ENCODE data around the gene KLF13.

DNA sequence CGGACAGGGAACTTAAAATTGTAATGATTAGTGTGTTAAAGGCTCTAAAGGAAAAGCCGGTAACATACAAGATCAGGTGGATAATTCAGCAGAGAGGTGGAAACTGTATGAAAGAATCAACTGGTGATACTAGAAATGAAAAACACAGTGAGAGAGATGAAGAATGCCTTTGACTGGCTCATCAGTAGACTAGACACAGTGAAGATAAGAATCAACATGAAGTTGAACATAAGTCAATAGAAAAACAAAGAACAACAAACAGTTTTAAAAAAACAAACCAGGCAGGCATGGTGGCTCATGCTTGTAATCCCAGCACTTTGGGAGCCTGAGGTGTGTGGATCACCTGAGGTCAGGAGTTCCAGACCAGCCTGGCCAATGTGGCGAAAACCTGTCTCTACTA, 82.1 kb downstream of the KLF13 start:
- TF ChIP-seq, protein P1, sequence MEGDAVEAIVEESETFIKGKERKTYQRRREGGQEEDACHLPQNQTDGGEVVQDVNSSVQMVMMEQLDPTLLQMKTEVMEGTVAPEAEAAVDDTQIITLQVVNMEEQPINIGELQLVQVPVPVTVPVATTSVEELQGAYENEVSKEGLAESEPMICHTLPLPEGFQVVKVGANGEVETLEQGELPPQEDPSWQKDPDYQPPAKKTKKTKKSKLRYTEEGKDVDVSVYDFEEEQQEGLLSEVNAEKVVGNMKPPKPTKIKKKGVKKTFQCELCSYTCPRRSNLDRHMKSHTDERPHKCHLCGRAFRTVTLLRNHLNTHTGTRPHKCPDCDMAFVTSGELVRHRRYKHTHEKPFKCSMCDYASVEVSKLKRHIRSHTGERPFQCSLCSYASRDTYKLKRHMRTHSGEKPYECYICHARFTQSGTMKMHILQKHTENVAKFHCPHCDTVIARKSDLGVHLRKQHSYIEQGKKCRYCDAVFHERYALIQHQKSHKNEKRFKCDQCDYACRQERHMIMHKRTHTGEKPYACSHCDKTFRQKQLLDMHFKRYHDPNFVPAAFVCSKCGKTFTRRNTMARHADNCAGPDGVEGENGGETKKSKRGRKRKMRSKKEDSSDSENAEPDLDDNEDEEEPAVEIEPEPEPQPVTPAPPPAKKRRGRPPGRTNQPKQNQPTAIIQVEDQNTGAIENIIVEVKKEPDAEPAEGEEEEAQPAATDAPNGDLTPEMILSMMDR (IDR thresholded peaks at IDR 0.05; ENCODE audit: insufficient read depth, low read length) = no peak
- TF ChIP-seq POLR2AphosphoS5 (IDR thresholded peaks at IDR 0.05; ENCODE audit: low read depth) = no peak
- no peak for TF ChIP-seq GABPA (IDR thresholded peaks at IDR 0.05; ENCODE audit: low read depth)
- TF ChIP-seq, protein P2, sequence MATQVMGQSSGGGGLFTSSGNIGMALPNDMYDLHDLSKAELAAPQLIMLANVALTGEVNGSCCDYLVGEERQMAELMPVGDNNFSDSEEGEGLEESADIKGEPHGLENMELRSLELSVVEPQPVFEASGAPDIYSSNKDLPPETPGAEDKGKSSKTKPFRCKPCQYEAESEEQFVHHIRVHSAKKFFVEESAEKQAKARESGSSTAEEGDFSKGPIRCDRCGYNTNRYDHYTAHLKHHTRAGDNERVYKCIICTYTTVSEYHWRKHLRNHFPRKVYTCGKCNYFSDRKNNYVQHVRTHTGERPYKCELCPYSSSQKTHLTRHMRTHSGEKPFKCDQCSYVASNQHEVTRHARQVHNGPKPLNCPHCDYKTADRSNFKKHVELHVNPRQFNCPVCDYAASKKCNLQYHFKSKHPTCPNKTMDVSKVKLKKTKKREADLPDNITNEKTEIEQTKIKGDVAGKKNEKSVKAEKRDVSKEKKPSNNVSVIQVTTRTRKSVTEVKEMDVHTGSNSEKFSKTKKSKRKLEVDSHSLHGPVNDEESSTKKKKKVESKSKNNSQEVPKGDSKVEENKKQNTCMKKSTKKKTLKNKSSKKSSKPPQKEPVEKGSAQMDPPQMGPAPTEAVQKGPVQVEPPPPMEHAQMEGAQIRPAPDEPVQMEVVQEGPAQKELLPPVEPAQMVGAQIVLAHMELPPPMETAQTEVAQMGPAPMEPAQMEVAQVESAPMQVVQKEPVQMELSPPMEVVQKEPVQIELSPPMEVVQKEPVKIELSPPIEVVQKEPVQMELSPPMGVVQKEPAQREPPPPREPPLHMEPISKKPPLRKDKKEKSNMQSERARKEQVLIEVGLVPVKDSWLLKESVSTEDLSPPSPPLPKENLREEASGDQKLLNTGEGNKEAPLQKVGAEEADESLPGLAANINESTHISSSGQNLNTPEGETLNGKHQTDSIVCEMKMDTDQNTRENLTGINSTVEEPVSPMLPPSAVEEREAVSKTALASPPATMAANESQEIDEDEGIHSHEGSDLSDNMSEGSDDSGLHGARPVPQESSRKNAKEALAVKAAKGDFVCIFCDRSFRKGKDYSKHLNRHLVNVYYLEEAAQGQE (IDR thresholded peaks at IDR 0.05; ENCODE audit: insufficient replicate concordance, low read depth) = no peak

Data from HL-60 (cell line).